Cardiac muscle cell (in vitro differentiated cells and primary cell): Measurements from ENCODE around the gene PTGFRN. TPM values are rescaled to one million over a fixed set of nuclear protein-coding genes. Genes with fewer than 3 reads are reported as not detected.
A peak's percentile ranks its signal among the peaks of the same experiment; 100 is the strongest.

Experiments used
- DNase-seq, 2 donors: peaks; one replicate each; pipeline versions ENCODE4 v3.0.0 to v3.0.0-alpha.2; 2010 to 2017; ENCODE audit warnings: low read depth in 1 of 2, low spot score in 1 of 2
- H3K27ac ChIP-seq: fragments of 200-600 bp; sonication (generic); 2 replicates; pipeline ENCODE4 v1.5.1; 2016
- H3K27me3 ChIP-seq: fragments of 200-600 bp; sonication (generic); 2 replicates; pipeline ENCODE4 v1.6.0; 2016; ENCODE audit warnings: control low read depth
- H3K36me3 ChIP-seq: fragments of 200-600 bp; sonication (generic); 2 replicates; pipeline ENCODE4 v1.5.1; 2016; ENCODE audit warnings: control low read depth
- H3K4me1 ChIP-seq: fragments of 200-600 bp; sonication (generic); 2 replicates; pipeline ENCODE4 v1.8.1; 2017; ENCODE audit warnings: low read depth, mild to moderate bottlenecking, mixed run types
- H3K4me3 ChIP-seq: fragments of 200-600 bp; sonication (generic); 2 replicates; pipeline ENCODE4 v1.5.1; 2016; ENCODE audit warnings: mild to moderate bottlenecking
- H3K9me3 ChIP-seq: fragments of 200-600 bp; sonication (generic); 2 replicates; pipeline ENCODE4 v1.5.1; 2017; ENCODE audit warnings: low read depth, mild to moderate bottlenecking, control low read depth
- polyA plus RNA-seq: library from polyadenylated mRNA; unstranded; fragments of >200 nt; fragmentation: Nextera tagmentation; extraction: Ambion mirVana; gene quantifications from 2 replicates; pipeline ENCODE4 v1.2.1, GENCODE V29; 2016
- total RNA-seq: library from RNA; depleted of rRNA; stranded (reverse); fragments of >200 nt; gene quantifications from 2 replicates; pipeline ENCODE4 v1.2.3, GENCODE V29; 2016
- TF ChIP-seq, protein P1 (sequence below): IDR thresholded peaks from 2 replicates; pipeline ENCODE4 v1.5.1; 2012; ENCODE audit warnings: low read depth, mild to moderate bottlenecking, low read length

PTGFRN gene
- total and polyA plus RNA-seq, 2 experiments from 2014 or later: 47.5 to 72.4 TPM

DNA sequence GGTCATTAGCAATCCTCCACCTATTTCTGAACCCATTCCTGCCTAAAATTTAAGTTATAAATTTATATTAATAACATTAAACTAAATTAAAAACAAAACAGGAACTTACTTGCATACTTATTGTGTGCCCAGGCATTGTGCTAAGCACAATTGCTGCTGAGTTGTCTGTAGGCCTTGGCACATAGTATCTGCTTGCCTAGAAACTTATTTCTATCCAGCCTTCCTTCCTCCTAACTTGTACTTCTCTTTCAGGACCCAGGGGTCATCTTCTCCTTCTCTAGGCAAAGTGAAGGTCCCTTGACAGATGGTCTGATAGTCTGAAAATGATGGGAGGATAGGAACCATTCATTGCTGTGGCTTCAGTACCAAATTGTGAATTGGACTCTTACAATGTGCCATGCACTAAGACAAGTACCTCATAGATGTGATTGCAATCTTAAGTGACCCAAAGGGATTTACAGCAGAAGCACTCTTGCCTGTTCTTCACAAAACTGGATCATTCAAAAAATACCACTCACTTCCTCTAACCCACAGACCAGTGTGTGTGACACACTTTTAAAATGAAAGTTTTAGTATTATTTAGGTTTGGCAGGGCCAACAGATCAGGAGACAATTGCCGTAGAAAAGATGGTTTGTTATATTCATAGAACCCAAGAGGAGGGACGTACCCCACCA, 81.6 kb downstream of the PTGFRN start:
- H3K36me3 ChIP-seq: peaks cover 9% of the 10 kb centered on the region
- no peaks in the 10 kb centered on the region for H3K9me3 ChIP-seq
- no peaks in the 10 kb centered on the region for H3K4me1 ChIP-seq
- H3K27ac ChIP-seq: no peak overlapping the region
- H3K4me3 ChIP-seq: no peak overlapping the region
- no peaks in the 10 kb centered on the region for H3K27me3 ChIP-seq
- TF ChIP-seq, protein P1, sequence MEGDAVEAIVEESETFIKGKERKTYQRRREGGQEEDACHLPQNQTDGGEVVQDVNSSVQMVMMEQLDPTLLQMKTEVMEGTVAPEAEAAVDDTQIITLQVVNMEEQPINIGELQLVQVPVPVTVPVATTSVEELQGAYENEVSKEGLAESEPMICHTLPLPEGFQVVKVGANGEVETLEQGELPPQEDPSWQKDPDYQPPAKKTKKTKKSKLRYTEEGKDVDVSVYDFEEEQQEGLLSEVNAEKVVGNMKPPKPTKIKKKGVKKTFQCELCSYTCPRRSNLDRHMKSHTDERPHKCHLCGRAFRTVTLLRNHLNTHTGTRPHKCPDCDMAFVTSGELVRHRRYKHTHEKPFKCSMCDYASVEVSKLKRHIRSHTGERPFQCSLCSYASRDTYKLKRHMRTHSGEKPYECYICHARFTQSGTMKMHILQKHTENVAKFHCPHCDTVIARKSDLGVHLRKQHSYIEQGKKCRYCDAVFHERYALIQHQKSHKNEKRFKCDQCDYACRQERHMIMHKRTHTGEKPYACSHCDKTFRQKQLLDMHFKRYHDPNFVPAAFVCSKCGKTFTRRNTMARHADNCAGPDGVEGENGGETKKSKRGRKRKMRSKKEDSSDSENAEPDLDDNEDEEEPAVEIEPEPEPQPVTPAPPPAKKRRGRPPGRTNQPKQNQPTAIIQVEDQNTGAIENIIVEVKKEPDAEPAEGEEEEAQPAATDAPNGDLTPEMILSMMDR: no peak
- no peak for DNase-seq

DNA sequence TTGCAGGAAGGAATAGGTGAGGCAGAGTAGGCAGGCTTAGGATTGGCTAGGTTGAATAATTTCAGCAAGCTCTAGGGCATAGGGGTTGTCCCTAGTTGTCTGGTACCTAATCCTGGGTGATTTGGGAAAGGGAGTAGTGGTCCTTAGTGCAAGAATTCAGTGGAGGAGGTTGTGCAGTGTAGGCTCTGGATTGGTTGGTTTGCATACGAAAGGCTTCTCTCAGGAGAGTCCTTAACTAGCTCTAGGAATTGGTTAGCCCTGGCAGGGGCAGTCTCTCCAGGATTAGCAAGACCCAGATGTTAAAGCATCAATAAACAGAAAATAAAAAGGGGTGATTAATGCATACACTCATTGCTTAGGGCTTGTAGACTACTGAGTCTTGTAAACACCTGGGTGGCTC, 82.2 kb downstream of the PTGFRN start:
- TF ChIP-seq, protein P1: no peak
- Histone ChIP-seq H3K27me3 (no peaks in the 10 kb centered on the region), H3K27ac (no peak overlapping the region), H3K4me1 (no peaks in the 10 kb centered on the region), H3K36me3 (peaks cover 9% of the 10 kb centered on the region), H3K9me3 (no peaks in the 10 kb centered on the region), H3K4me3 (no peak overlapping the region)
- no peak for DNase-seq

DNA sequence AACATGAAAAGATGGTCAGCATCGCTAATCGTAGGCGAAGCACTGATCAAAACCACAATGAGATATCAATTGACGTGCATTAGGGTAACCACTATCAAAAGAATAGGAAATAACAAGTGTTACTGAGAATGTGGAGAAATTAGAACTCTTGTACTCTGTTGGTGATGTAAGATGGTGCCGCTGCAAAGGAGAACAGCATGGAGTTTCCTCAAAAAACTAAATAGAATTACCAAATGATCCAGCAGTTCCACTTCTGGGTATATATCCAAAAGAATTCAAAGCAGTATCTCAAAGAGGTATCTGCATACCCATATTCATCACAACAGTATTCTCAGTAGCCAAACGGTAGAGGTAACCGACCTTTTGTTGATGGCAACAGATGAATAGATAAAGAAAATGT, 83.6 kb downstream of the PTGFRN start:
- no peaks in the 10 kb centered on the region for H3K9me3 ChIP-seq
- H3K36me3 ChIP-seq: peaks cover 9% of the 10 kb centered on the region
- no peaks in the 10 kb centered on the region for H3K27me3 ChIP-seq
- no peak for DNase-seq
- TF ChIP-seq, protein P1: no peak
- H3K27ac ChIP-seq: no peak overlapping the region
- H3K4me3 ChIP-seq: no peak overlapping the region
- H3K4me1 ChIP-seq: no peaks in the 10 kb centered on the region

DNA sequence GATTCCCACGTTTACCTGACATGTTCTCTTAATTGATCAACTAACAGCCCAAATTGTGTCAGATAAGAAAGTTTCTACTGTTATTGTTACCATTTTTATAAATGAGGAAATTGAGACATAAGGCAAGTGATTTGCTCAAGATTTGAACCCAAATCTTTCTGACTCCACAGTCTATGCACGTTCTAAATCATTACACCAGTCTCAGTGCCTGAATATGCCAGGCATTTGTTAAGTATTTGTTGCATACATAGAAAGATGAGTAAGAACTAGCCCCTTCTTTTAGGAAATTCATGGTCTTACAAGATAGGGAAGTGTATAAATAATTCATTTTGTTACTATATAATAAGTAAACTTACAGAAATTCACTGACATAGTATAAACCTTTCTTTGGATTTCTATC, 84.7 kb downstream of the PTGFRN start:
- Histone ChIP-seq H3K4me3 (no peak overlapping the region), H3K9me3 (no peaks in the 10 kb centered on the region), H3K27ac (no peak overlapping the region), H3K4me1 (no peaks in the 10 kb centered on the region), H3K27me3 (no peaks in the 10 kb centered on the region), H3K36me3 (peaks cover 9% of the 10 kb centered on the region)
- DNase-seq: no peak
- TF ChIP-seq, protein P1: no peak

DNA sequence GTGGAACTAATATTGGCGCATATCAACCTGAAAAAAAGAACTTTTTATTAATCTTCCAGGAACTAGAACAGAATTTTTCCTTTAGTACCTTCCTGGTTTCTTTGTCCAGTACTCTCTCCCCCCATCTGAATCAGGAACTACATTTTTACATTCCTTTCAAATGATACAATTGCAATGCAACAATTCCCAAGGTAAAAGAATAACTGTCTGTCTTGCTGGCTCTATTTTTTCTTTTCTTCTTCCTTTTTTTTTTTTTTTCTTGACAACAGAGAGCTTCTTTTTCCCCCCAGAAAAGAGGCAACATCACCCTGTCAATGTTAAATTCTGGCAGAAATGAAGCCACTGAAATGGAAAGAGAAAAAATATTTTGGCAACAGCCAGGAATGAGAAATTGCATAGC, 87.3 kb downstream of the PTGFRN start:
- H3K27ac ChIP-seq: no peak overlapping the region
- no peaks in the 10 kb centered on the region for H3K36me3 ChIP-seq
- no peaks in the 10 kb centered on the region for H3K4me1 ChIP-seq
- H3K27me3 ChIP-seq: no peaks in the 10 kb centered on the region
- DNase-seq: peak in 1 of 2 donors; percentile 38
- TF ChIP-seq, protein P1: no peak
- H3K4me3 ChIP-seq: no peak overlapping the region
- no peaks in the 10 kb centered on the region for H3K9me3 ChIP-seq

DNA sequence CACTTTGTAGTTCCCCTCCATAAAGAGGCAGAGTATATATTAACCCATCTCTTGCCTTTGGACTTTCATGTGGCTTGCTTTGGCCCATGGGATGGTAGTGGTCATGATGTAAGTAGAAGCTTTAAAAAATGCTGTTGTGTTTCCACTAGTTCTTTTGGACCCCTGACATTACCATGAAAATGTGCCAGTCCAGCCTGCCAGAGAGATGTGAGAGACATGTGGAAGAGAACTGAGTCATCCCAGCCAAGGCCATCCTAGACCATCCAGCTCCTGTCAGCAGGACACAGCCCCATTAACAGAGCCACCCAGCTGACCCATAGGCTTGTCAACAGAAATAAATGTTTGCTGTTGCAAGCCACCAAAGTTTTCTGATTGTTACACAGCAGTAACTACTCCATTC, 87.9 kb downstream of the PTGFRN start:
- DNase-seq: no peak
- Histone ChIP-seq H3K36me3 (no peaks in the 10 kb centered on the region), H3K27ac (no peak overlapping the region), H3K4me3 (no peak overlapping the region), H3K4me1 (no peaks in the 10 kb centered on the region), H3K9me3 (no peaks in the 10 kb centered on the region), H3K27me3 (no peaks in the 10 kb centered on the region)
- TF ChIP-seq, protein P1: no peak
